ENCODE measurements around the gene ARMC3. TPM values are rescaled to one million over a fixed set of nuclear protein-coding genes. Genes with fewer than 3 reads are reported as not detected.

Gene ARMC3
- polyA plus RNA-seq, 4 donors, result 0.03 TPM; not detected in 3

DNA sequence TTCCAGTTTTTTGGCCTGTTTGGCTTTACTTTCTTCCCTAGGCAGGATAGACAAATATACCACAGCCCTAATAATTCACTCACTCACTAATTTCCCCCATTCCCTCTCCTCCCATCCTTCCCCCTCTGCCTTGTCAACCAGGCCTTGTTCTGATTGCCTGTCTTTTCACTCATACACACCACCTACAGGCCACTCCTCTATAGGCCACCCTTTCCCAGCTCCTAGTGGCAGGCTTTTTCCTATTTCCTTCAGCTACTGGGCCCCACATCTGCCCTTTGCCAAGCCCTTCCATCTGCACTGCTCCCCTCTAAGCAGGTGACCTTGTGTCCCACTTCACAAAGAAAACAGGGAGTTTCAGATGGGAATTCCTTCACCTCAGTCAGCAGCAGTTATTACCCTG, 107.7 kb downstream of the ARMC3 start:
- FAIRE-seq (no peak), DNase-seq (no peak)
- H3K4me1 ChIP-seq (ENCODE audit: control insufficient read depth in 3 of 3, insufficient read depth in 2 of 3, low read depth in 1 of 3, low read length in 2 of 3), result no peaks in the 10 kb centered on the region
- no peaks in the 10 kb centered on the region for H3K9me3 ChIP-seq (ENCODE audit: control insufficient read depth in 2 of 2, insufficient read depth in 1 of 2, low read depth in 1 of 2, low read length in 1 of 2)
- H3K36me3 ChIP-seq (ENCODE audit: control insufficient read depth in 3 of 3, insufficient read depth in 2 of 3, low read depth in 1 of 3, low read length in 3 of 3), result no peaks in the 10 kb centered on the region
- no peak overlapping the region for H3K27ac ChIP-seq (ENCODE audit: low read depth in 1 of 3, low read length in 2 of 3)
- peaks cover 0 to 2% (median 0%) of the 10 kb centered on the region in 3 donors for H3K27me3 ChIP-seq (ENCODE audit: control insufficient read depth in 3 of 3, insufficient read depth in 3 of 3, low read length in 3 of 3)
- no peak overlapping the region for H3K4me3 ChIP-seq (ENCODE audit: low read depth in 1 of 3, low read length in 3 of 3)

DNA sequence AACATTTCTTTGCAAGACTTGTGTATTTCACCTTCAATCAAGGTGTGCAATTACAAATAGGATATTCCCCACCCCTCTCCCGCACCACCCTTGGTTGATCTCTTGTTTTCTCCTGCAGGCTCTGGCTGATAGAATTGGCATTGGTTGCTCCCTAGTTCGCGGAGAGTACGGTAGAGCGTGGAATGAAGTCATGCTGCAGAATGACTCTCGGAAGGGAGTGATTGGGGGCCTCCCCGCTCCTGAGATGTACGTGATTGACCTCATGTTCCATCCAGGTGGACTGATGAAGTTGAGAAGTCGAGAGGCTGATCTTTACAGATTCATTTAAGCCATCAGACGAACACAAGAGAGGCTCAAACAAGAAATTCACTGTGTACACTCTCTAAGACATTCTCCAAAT, 109.3 kb downstream of the ARMC3 start:
- Histone ChIP-seq H3K36me3 (ENCODE audit: control insufficient read depth in 3 of 3, insufficient read depth in 2 of 3, low read depth in 1 of 3, low read length in 3 of 3) (no peaks in the 10 kb centered on the region), H3K9me3 (ENCODE audit: control insufficient read depth in 2 of 2, insufficient read depth in 1 of 2, low read depth in 1 of 2, low read length in 1 of 2) (no peaks in the 10 kb centered on the region), H3K27ac (ENCODE audit: low read depth in 1 of 3, low read length in 2 of 3) (no peak overlapping the region), H3K27me3 (ENCODE audit: control insufficient read depth in 3 of 3, insufficient read depth in 3 of 3, low read length in 3 of 3) (peaks cover 0 to 2% (median 0%) of the 10 kb centered on the region in 3 donors), H3K4me3 (ENCODE audit: low read depth in 1 of 3, low read length in 3 of 3) (no peak overlapping the region), H3K4me1 (ENCODE audit: control insufficient read depth in 3 of 3, insufficient read depth in 2 of 3, low read depth in 1 of 3, low read length in 2 of 3) (no peaks in the 10 kb centered on the region)
- FAIRE-seq (no peak), DNase-seq (no peak)
- 81 to 84% (median 84%) methylated on average over 10 of the region's 10 CpGs for WGBS, 3 donors

- Histone ChIP-seq H3K27ac (ENCODE audit: low read depth in 1 of 3, low read length in 2 of 3) (no peak overlapping the region), H3K4me3 (ENCODE audit: low read depth in 1 of 3, low read length in 3 of 3) (no peak overlapping the region), H3K27me3 (ENCODE audit: control insufficient read depth in 3 of 3, insufficient read depth in 3 of 3, low read length in 3 of 3) (peaks cover 0 to 2% (median 0%) of the 10 kb centered on the region in 3 donors), H3K36me3 (ENCODE audit: control insufficient read depth in 3 of 3, insufficient read depth in 2 of 3, low read depth in 1 of 3, low read length in 3 of 3) (no peaks in the 10 kb centered on the region), H3K4me1 (ENCODE audit: control insufficient read depth in 3 of 3, insufficient read depth in 2 of 3, low read depth in 1 of 3, low read length in 2 of 3) (no peaks in the 10 kb centered on the region), H3K9me3 (ENCODE audit: control insufficient read depth in 2 of 2, insufficient read depth in 1 of 2, low read depth in 1 of 2, low read length in 1 of 2) (no peaks in the 10 kb centered on the region)
- FAIRE-seq, result no peak
- no peak for DNase-seq
- 62 to 86% (median 79%) methylated on average over 4 of the region's 4 CpGs for WGBS, 3 donors
Measured at GRCh38 chr10:23037561-23037960, 109.7 kb downstream of the ARMC3 start.

DNA sequence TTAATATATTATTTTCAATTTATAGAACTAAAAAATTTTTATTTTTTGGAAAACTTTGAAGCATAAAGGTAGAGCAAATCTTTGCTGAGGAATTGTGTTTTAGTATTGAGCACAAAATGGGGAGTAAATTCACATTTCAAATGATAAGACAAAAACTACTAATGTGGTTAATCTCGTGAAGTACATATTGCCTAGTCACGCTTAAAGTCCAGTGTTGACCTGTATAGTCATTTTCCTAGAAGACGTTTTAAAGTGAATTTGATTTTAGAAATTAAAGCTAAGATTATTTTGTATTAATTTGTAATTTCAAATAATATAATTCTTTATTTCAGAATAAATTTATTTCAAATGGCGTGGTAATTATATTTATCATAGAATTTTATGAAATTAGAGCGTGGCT, 110.3 kb downstream of the ARMC3 start:
- H3K4me3 ChIP-seq (ENCODE audit: low read depth in 1 of 3, low read length in 3 of 3), result no peak overlapping the region
- 88 to 92% (median 90%) methylated on average over 5 of the region's 5 CpGs for WGBS, 3 donors
- peak; percentile 26 for FAIRE-seq
- peaks cover 0 to 2% (median 0%) of the 10 kb centered on the region in 3 donors for H3K27me3 ChIP-seq (ENCODE audit: control insufficient read depth in 3 of 3, insufficient read depth in 3 of 3, low read length in 3 of 3)
- no peaks in the 10 kb centered on the region for H3K4me1 ChIP-seq (ENCODE audit: control insufficient read depth in 3 of 3, insufficient read depth in 2 of 3, low read depth in 1 of 3, low read length in 2 of 3)
- peaks cover 0 to 3% of the 10 kb centered on the region in 2 donors for H3K9me3 ChIP-seq (ENCODE audit: control insufficient read depth in 2 of 2, insufficient read depth in 1 of 2, low read depth in 1 of 2, low read length in 1 of 2)
- no peak overlapping the region for H3K27ac ChIP-seq (ENCODE audit: low read depth in 1 of 3, low read length in 2 of 3)
- no peak for DNase-seq
- no peaks in the 10 kb centered on the region for H3K36me3 ChIP-seq (ENCODE audit: control insufficient read depth in 3 of 3, insufficient read depth in 2 of 3, low read depth in 1 of 3, low read length in 3 of 3)

- Histone ChIP-seq H3K27ac (ENCODE audit: low read depth in 1 of 3, low read length in 2 of 3) (no peak overlapping the region), H3K9me3 (ENCODE audit: control insufficient read depth in 2 of 2, insufficient read depth in 1 of 2, low read depth in 1 of 2, low read length in 1 of 2) (peaks cover 0 to 3% of the 10 kb centered on the region in 2 donors), H3K36me3 (ENCODE audit: control insufficient read depth in 3 of 3, insufficient read depth in 2 of 3, low read depth in 1 of 3, low read length in 3 of 3) (no peaks in the 10 kb centered on the region), H3K4me1 (ENCODE audit: control insufficient read depth in 3 of 3, insufficient read depth in 2 of 3, low read depth in 1 of 3, low read length in 2 of 3) (no peaks in the 10 kb centered on the region), H3K27me3 (ENCODE audit: control insufficient read depth in 3 of 3, insufficient read depth in 3 of 3, low read length in 3 of 3) (peaks cover 0 to 2% (median 0%) of the 10 kb centered on the region in 3 donors), H3K4me3 (ENCODE audit: low read depth in 1 of 3, low read length in 3 of 3) (no peak overlapping the region)
- 82 to 91% (median 88%) methylated on average over 2 of the region's 2 CpGs for WGBS, 3 donors
- DNase-seq, result no peak
- FAIRE-seq, result no peak
Measured at GRCh38 chr10:23040002-23040401, 112.1 kb downstream of the ARMC3 start.

DNA sequence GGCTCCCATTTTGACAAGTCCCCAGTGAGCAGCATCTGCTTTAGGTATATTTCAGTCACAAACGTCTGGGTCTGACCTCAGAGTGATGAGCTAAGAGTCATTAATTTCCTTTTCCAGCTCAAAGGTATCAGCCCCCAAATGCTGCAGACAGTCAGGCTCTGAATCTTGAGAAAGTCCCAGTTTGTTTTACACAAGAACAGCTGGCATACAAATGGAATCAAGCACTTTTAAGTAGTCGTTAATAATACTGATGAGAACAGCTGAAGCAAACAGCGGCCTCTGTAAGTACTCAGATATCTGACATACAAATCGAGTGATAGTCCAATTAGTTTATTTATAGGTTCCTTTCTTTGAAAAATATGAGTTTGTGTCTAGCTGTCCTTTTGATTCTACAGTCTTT, 118.2 kb downstream of the ARMC3 start:
- Histone ChIP-seq H3K36me3 (ENCODE audit: control insufficient read depth in 3 of 3, insufficient read depth in 2 of 3, low read depth in 1 of 3, low read length in 3 of 3) (no peaks in the 10 kb centered on the region), H3K27ac (ENCODE audit: low read depth in 1 of 3, low read length in 2 of 3) (no peak overlapping the region), H3K9me3 (ENCODE audit: control insufficient read depth in 2 of 2, insufficient read depth in 1 of 2, low read depth in 1 of 2, low read length in 1 of 2) (peaks cover 0 to 3% of the 10 kb centered on the region in 2 donors), H3K27me3 (ENCODE audit: control insufficient read depth in 3 of 3, insufficient read depth in 3 of 3, low read length in 3 of 3) (no peaks in the 10 kb centered on the region), H3K4me3 (ENCODE audit: low read depth in 1 of 3, low read length in 3 of 3) (no peak overlapping the region), H3K4me1 (ENCODE audit: control insufficient read depth in 3 of 3, insufficient read depth in 2 of 3, low read depth in 1 of 3, low read length in 2 of 3) (no peaks in the 10 kb centered on the region)
- no peak for FAIRE-seq
- 53 to 65% (median 61%) methylated on average over 4 of the region's 4 CpGs for WGBS, 3 donors
- no peak for DNase-seq

GRCh38 chr10:23047201-23048050, 119.6 kb downstream of the ARMC3 start:
- WGBS, 3 donors, result 62 to 66% (median 65%) methylated on average over 9 of the region's 9 CpGs
- H3K36me3 ChIP-seq (ENCODE audit: control insufficient read depth in 3 of 3, insufficient read depth in 2 of 3, low read depth in 1 of 3, low read length in 3 of 3), result no peaks in the 10 kb centered on the region
- peaks cover 0 to 3% of the 10 kb centered on the region in 2 donors for H3K9me3 ChIP-seq (ENCODE audit: control insufficient read depth in 2 of 2, insufficient read depth in 1 of 2, low read depth in 1 of 2, low read length in 1 of 2)
- no peak for DNase-seq
- no peak for FAIRE-seq
- H3K27ac ChIP-seq (ENCODE audit: low read depth in 1 of 3, low read length in 2 of 3), result no peak overlapping the region
- no peaks in the 10 kb centered on the region for H3K4me1 ChIP-seq (ENCODE audit: control insufficient read depth in 3 of 3, insufficient read depth in 2 of 3, low read depth in 1 of 3, low read length in 2 of 3)
- no peak overlapping the region for H3K4me3 ChIP-seq (ENCODE audit: low read depth in 1 of 3, low read length in 3 of 3)
- no peaks in the 10 kb centered on the region for H3K27me3 ChIP-seq (ENCODE audit: control insufficient read depth in 3 of 3, insufficient read depth in 3 of 3, low read length in 3 of 3)

DNA sequence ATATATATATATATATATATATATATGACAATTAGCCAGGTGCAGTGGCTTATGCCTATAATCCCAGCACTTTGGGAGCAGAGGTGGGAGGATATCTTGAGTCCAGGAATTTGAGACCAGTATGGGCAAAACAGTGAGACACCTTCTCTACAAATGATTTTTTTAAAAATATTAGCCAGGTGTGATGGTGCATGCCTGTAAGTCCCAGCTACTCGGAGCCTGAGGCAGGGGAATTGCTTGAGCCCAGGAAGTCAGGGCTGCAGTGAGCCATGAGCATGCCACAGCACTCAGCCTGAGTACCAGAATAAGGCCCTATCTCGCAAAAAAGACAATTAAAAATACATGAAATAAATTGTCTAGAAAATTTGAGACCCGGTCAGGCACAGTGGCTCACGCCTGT, 120.3 kb downstream of the ARMC3 start:
- no peaks in the 10 kb centered on the region for H3K9me3 ChIP-seq (ENCODE audit: control insufficient read depth in 2 of 2, insufficient read depth in 1 of 2, low read depth in 1 of 2, low read length in 1 of 2)
- DNase-seq (no peak), FAIRE-seq (no peak)
- H3K4me3 ChIP-seq (ENCODE audit: low read depth in 1 of 3, low read length in 3 of 3), result no peak overlapping the region
- no peaks in the 10 kb centered on the region for H3K4me1 ChIP-seq (ENCODE audit: control insufficient read depth in 3 of 3, insufficient read depth in 2 of 3, low read depth in 1 of 3, low read length in 2 of 3)
- no peak overlapping the region for H3K27ac ChIP-seq (ENCODE audit: low read depth in 1 of 3, low read length in 2 of 3)
- no peaks in the 10 kb centered on the region for H3K27me3 ChIP-seq (ENCODE audit: control insufficient read depth in 3 of 3, insufficient read depth in 3 of 3, low read length in 3 of 3)
- WGBS, 3 donors, result 89 to 99% (median 94%) methylated on average over 4 of the region's 4 CpGs
- no peaks in the 10 kb centered on the region for H3K36me3 ChIP-seq (ENCODE audit: control insufficient read depth in 3 of 3, insufficient read depth in 2 of 3, low read depth in 1 of 3, low read length in 3 of 3)

GRCh38 chr10:23051278-23051677, 123.4 kb downstream of the ARMC3 start:
- Histone ChIP-seq H3K27ac (ENCODE audit: low read depth in 1 of 3, low read length in 2 of 3) (no peak overlapping the region), H3K4me3 (ENCODE audit: low read depth in 1 of 3, low read length in 3 of 3) (no peak overlapping the region), H3K9me3 (ENCODE audit: control insufficient read depth in 2 of 2, insufficient read depth in 1 of 2, low read depth in 1 of 2, low read length in 1 of 2) (no peaks in the 10 kb centered on the region), H3K4me1 (ENCODE audit: control insufficient read depth in 3 of 3, insufficient read depth in 2 of 3, low read depth in 1 of 3, low read length in 2 of 3) (peaks cover 0 to 3% (median 0%) of the 10 kb centered on the region in 3 donors), H3K27me3 (ENCODE audit: control insufficient read depth in 3 of 3, insufficient read depth in 3 of 3, low read length in 3 of 3) (no peaks in the 10 kb centered on the region), H3K36me3 (ENCODE audit: control insufficient read depth in 3 of 3, insufficient read depth in 2 of 3, low read depth in 1 of 3, low read length in 3 of 3) (no peaks in the 10 kb centered on the region)
- DNase-seq (no peak), FAIRE-seq (no peak)
- 93 to 97% (median 95%) methylated on average over 3 of the region's 3 CpGs for WGBS, 3 donors

Measured in small intestine (tissue), 7 donors.